ENCODE results near the gene GET4. TPM values are rescaled to one million over a fixed set of nuclear protein-coding genes. Genes with fewer than 3 reads are reported as not detected.
A peak's percentile ranks its signal among the peaks of the same experiment; 100 is the strongest.

GET4 gene
- total RNA-seq, 4 donors from 2014 or later, result 24.6 to 40.8 (median 30.0) TPM

- Histone ChIP-seq H3K36me3 (no peaks in the 10 kb centered on the region), H3K27me3 (peaks cover 4 to 12% (median 4%) of the 10 kb centered on the region in 3 donors), H3K4me3 (peak overlapping the region in 2 of 4 donors; percentile 26 to 34), H3K9me3 (no peaks in the 10 kb centered on the region), H3K4me1 (no peaks in the 10 kb centered on the region), H3K27ac (no peak overlapping the region)
- DNase-seq, result peak; percentile 45 to 61
- peak in 1 of 2 donors; percentile 30 for ATAC-seq
- intact Hi-C loops (cut with DNase I; ENCODE audit: low total_unique reads), result no loop called here
- in situ Hi-C loops (cut with MboI; ENCODE audit: low sequenced_read_pairs in 4 of 4), result no loop called here
- TF ChIP-seq POLR2A (IDR thresholded peaks at IDR 0.05), result no peak
- TF ChIP-seq CTCF (IDR thresholded peaks at IDR 0.05 in 4 of 5, conservative IDR thresholded peaks at IDR 0.05 in 1 of 5), result no peak
Measured at GRCh38 chr7:909358-910329, 33.3 kb downstream of the GET4 start.

GRCh38 chr7:910441-910861 lies 34.1 kb downstream of the GET4 start:
- Histone ChIP-seq H3K9me3 (no peaks in the 10 kb centered on the region), H3K4me1 (no peaks in the 10 kb centered on the region), H3K36me3 (no peaks in the 10 kb centered on the region), H3K27me3 (peaks cover 0 to 11% (median 4%) of the 10 kb centered on the region in 3 donors), H3K27ac (no peak overlapping the region), H3K4me3 (no peak overlapping the region)
- ATAC-seq (no peak), DNase-seq (no peak)
- intact Hi-C loops (cut with DNase I; ENCODE audit: low total_unique reads) (no loop called here), in situ Hi-C loops (cut with MboI; ENCODE audit: low sequenced_read_pairs in 4 of 4) (no loop called here)
- no peak for TF ChIP-seq POLR2A (IDR thresholded peaks at IDR 0.05)
- no peak for TF ChIP-seq CTCF (IDR thresholded peaks at IDR 0.05 in 4 of 5, conservative IDR thresholded peaks at IDR 0.05 in 1 of 5)

GRCh38 chr7:910931-911431 lies 34.6 kb downstream of the GET4 start:
- Histone ChIP-seq H3K27ac (no peak overlapping the region), H3K4me1 (no peaks in the 10 kb centered on the region), H3K36me3 (no peaks in the 10 kb centered on the region), H3K27me3 (peaks cover 0 to 11% (median 4%) of the 10 kb centered on the region in 3 donors), H3K4me3 (no peak overlapping the region), H3K9me3 (no peaks in the 10 kb centered on the region)
- in situ Hi-C loops (cut with MboI; ENCODE audit: low sequenced_read_pairs in 4 of 4), result no loop called here
- TF ChIP-seq CTCF (IDR thresholded peaks at IDR 0.05 in 4 of 5, conservative IDR thresholded peaks at IDR 0.05 in 1 of 5), result no peak
- intact Hi-C loops (cut with DNase I; ENCODE audit: low total_unique reads), result no loop called here
- no peak for DNase-seq
- ATAC-seq, result no peak

- DNase-seq (no peak), ATAC-seq (no peak)
- Histone ChIP-seq H3K4me1 (no peaks in the 10 kb centered on the region), H3K27ac (no peak overlapping the region), H3K27me3 (peaks cover 0 to 9% (median 4%) of the 10 kb centered on the region in 3 donors), H3K4me3 (no peak overlapping the region), H3K9me3 (no peaks in the 10 kb centered on the region), H3K36me3 (no peaks in the 10 kb centered on the region)
- intact Hi-C loops (cut with DNase I; ENCODE audit: low total_unique reads), result no loop called here
- no peak for TF ChIP-seq CTCF (IDR thresholded peaks at IDR 0.05 in 4 of 5, conservative IDR thresholded peaks at IDR 0.05 in 1 of 5)
- no peak for TF ChIP-seq POLR2A (IDR thresholded peaks at IDR 0.05)
- in situ Hi-C loops (cut with MboI; ENCODE audit: low sequenced_read_pairs in 4 of 4), result no loop called here
Measured at GRCh38 chr7:911791-912480, 35.6 kb downstream of the GET4 start.
